Neutrophil (primary cell): ENCODE measurements around the gene MMP24.
"Not testable (repeated sequence)": the region's sequence is repeated elsewhere in the genome, so short reads cannot be mapped to it uniquely, and the experiment has no call there.

ENCODE experiments used
- H3K27ac ChIP-seq: fragments of 200-600 bp; sonication (generic); 2 replicates; pipeline ENCODE4 v1.5.1; 2016; ENCODE audit warnings: mild to moderate bottlenecking, moderate library complexity
- H3K27me3 ChIP-seq: fragments of 200-600 bp; sonication (generic); 2 replicates; pipeline ENCODE4 v1.6.0; 2016; ENCODE audit warnings: mild to moderate bottlenecking
- H3K36me3 ChIP-seq: fragments of 200-600 bp; sonication (generic); 2 replicates; pipeline ENCODE4 v1.5.1; 2017
- H3K4me1 ChIP-seq, 2 experiments: fragments of 200-600 bp in 1 of 2; sonication (generic) in 1 of 2; 1 replicate in 1 of 2; 2 replicates in 1 of 2; pipeline versions ENCODE4 v1.5.1 to v1.6.1; 2013 to 2016; ENCODE audit warnings: low read depth in 1 of 2, low read length in 1 of 2, mild to moderate bottlenecking in 1 of 2, moderate library complexity in 1 of 2; ENCODE audit not compliant: control insufficient read depth in 1 of 2, insufficient read depth in 1 of 2
- H3K4me3 ChIP-seq, 2 experiments: fragments of 200-600 bp in 1 of 2; sonication (generic) in 1 of 2; 1 replicate in 1 of 2; 2 replicates in 1 of 2; pipeline ENCODE4 v1.5.1; 2013 to 2016; ENCODE audit warnings: low read depth in 1 of 2, low read length in 1 of 2, mild to moderate bottlenecking in 1 of 2, moderate library complexity in 1 of 2
- H3K9me3 ChIP-seq: fragments of 200-600 bp; sonication (generic); 2 replicates; pipeline ENCODE4 v1.5.1; 2016
- TF ChIP-seq, protein P1 (sequence below): fragments of 200-600 bp; sonication (generic); IDR thresholded peaks from 2 replicates; pipeline ENCODE4 v1.5.1; 2016; ENCODE audit warnings: antibody characterized with exemption

Gene MMP24

DNA sequence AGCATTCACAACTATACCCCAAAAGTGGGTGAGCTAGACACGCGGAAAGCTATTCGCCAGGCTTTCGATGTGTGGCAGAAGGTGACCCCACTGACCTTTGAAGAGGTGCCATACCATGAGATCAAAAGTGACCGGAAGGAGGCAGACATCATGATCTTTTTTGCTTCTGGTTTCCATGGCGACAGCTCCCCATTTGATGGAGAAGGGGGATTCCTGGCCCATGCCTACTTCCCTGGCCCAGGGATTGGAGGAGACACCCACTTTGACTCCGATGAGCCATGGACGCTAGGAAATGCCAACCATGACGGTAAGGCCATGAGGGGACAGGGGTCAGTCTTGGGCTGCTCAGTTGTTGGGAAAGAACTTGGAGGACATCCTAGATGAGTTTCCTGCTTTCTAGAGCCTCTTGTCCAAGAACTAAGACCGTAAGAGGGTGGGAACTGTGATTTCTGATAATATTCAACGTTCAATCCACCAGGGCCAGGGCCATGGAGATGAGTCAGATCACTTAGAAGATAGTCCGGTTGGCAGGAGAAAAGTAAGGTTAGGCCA lies 28.0 kb downstream of the MMP24 start:
- no peaks in the 10 kb centered on the region for H3K9me3 ChIP-seq
- TF ChIP-seq, protein P1, sequence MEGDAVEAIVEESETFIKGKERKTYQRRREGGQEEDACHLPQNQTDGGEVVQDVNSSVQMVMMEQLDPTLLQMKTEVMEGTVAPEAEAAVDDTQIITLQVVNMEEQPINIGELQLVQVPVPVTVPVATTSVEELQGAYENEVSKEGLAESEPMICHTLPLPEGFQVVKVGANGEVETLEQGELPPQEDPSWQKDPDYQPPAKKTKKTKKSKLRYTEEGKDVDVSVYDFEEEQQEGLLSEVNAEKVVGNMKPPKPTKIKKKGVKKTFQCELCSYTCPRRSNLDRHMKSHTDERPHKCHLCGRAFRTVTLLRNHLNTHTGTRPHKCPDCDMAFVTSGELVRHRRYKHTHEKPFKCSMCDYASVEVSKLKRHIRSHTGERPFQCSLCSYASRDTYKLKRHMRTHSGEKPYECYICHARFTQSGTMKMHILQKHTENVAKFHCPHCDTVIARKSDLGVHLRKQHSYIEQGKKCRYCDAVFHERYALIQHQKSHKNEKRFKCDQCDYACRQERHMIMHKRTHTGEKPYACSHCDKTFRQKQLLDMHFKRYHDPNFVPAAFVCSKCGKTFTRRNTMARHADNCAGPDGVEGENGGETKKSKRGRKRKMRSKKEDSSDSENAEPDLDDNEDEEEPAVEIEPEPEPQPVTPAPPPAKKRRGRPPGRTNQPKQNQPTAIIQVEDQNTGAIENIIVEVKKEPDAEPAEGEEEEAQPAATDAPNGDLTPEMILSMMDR, result no peak
- H3K36me3 ChIP-seq, result peaks cover 32% of the 10 kb centered on the region
- peaks cover 22 to 25% of the 10 kb centered on the region in 2 experiments for H3K4me1 ChIP-seq
- H3K4me3 ChIP-seq, result no peak overlapping the region
- H3K27me3 ChIP-seq, result no peaks in the 10 kb centered on the region
- H3K27ac ChIP-seq, result no peak overlapping the region

DNA sequence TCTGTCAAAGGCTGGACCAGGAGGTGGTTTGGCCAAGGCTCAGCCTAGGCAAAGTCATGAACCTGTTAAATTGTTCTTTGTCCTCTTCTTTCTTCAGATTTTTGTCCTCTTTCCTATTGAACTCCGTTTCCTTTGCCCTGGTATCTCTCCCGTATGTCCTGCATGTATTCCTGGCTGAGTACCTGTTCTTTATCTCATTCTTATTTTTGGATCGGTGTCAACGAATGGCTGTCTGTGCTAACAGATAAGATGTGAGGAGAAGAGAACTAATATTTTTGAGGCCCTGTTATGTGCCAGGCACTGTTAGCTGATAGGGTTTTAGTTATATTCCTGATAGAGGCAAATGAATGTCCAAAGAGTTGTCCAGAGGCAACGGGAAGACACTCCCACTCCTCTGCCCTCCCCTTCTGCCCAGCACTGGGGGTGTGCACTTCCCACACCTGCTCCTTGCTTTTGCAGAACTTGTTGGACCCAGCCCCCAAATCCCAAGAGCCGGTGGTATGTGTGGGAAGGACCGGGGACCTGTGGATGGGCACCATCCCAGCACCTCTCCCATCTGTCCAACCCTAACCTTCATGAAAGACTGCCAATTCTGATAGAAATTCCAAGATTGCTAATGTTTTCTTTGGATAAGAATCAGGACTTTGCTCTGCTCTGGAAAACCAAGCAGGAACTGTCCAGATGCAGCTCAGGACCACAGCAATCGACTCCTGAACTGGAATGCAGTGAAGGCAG lies 30.9 kb downstream of the MMP24 start:
- Histone ChIP-seq H3K36me3 (peaks cover 45% of the 10 kb centered on the region), H3K4me1 (no peaks in the 10 kb centered on the region), H3K27me3 (no peaks in the 10 kb centered on the region), H3K9me3 (no peaks in the 10 kb centered on the region), H3K4me3 (no peak overlapping the region), H3K27ac (no peak overlapping the region)
- TF ChIP-seq, protein P1, result no peak

DNA sequence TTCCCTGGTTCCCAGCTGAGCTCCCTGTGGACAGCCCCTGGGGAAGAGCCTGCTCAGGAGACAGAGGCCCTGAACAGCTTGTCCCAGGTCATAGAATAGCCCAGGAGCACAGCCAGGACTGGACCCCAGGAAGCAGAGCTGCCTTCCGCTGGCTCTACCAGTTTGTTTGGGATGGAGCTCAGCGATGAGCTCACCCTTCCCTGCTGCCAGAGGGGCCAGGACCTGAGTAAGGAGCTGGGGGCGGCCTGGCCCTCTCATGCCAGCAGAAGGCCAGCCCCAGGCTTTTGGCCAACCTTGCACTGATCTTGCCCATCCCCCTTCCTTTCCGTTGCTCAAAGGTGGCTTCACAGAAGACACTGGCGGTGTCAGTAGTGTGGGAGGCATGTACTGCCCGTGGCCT lies 33.9 kb downstream of the MMP24 start:
- H3K36me3 ChIP-seq, result peaks cover 53% of the 10 kb centered on the region
- no peaks in the 10 kb centered on the region for H3K9me3 ChIP-seq
- TF ChIP-seq, protein P1, result no peak
- no peaks in the 10 kb centered on the region for H3K4me1 ChIP-seq
- H3K27ac ChIP-seq, result no peak overlapping the region
- H3K4me3 ChIP-seq, result no peak overlapping the region
- H3K27me3 ChIP-seq, result no peaks in the 10 kb centered on the region

DNA sequence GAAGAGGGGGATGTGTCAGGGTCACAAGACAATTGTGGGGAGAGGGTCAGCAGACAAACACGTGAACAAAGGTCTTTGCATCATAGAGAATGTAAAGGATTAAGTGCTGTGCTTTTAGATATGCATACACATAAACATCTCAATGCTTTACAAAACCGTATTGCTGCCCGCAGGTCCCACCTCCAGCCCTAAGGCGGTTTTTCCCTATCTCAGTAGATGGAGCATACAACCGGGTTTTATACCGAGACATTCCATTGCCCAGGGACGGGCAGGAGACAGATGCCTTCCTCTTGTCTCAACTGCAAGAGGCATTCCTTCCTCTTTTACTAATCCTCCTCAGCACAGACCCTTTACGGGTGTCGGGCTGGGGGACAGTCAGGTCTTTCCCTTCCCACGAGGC lies 35.8 kb downstream of the MMP24 start:
- peaks cover 61% of the 10 kb centered on the region for H3K36me3 ChIP-seq
- H3K9me3 ChIP-seq, H3K27ac ChIP-seq, H3K4me3 ChIP-seq, H3K27me3 ChIP-seq, H3K4me1 ChIP-seq: not testable (repeated sequence)

DNA sequence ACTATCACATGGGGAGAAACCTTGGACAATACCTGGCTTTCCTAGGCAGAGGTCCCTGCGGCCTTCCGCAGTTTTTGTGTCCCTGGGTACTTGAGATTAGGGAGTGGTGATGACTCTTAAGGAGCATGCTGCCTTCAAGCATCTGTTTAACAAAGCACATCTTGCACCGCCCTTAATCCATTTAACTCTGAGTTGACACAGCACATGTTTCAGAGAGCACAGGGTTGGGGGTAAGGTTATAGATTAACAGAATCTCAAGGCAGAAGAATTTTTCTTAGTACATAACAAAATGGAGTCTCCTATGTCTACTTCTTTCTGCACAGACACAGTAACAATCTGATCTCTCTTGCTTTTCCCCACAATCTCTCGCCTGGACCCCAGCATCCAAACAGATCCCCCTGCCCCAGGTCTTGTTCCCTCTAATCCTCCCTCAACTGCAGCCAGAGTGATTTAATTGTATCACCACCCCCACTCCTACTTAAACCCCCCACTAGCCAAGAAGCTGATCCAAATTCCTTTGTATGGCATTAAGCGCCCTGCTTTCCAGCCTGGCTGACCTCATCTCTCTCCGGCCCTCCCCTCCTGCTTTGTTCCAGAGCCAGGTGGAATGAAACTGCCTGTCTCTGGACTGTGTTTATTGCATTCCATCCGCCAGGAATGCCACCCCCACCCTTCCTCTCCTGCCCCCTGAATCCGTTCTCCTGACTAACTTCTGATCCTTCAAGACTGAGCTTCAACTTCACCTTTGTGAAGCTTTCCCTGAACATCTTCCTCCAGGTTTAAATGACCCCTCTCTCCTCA lies 36.4 kb downstream of the MMP24 start:
- H3K4me1 ChIP-seq, H3K9me3 ChIP-seq, H3K27ac ChIP-seq, H3K27me3 ChIP-seq, H3K4me3 ChIP-seq: not testable (repeated sequence)
- peaks cover 66% of the 10 kb centered on the region for H3K36me3 ChIP-seq

DNA sequence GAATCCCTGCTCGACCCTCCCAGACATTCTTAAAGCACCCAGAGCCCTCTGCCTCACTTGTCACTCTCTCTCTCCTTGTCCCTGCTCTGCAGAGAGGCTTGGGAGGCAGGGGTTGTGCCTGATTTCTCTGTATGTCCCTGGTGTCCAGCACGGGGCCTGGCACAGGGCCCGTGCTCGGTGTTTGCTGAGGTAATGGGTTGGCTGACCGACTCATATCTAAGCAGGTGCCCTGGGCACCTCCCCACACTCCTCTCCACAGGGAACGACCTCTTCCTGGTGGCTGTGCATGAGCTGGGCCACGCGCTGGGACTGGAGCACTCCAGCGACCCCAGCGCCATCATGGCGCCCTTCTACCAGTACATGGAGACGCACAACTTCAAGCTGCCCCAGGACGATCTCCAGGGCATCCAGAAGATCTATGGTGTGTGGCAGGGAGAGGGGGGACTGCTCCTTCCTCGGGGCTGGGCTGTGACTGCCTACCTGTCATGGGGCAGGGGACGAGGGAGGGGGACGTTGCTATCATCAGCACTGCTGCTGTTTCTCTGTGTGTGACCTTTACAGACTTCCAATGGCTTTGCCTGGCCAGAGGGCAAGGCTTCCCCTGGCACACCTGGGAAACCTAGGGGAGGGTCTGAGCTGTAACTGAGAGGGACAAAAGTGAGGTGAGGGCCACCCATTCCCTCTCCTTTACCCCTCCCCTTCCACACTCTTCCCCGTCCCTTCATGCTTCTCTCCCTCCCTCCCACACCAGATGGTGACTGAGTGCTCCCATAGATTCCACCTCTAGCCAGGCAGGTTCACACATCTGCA lies 37.2 kb downstream of the MMP24 start:
- H3K9me3 ChIP-seq, result no peaks in the 10 kb centered on the region
- TF ChIP-seq, protein P1, result no peak
- H3K4me3 ChIP-seq, result no peak overlapping the region
- H3K27ac ChIP-seq, result no peak overlapping the region
- H3K36me3 ChIP-seq, result peaks cover 69% of the 10 kb centered on the region
- H3K27me3 ChIP-seq, result no peaks in the 10 kb centered on the region
- H3K4me1 ChIP-seq, result no peaks in the 10 kb centered on the region
